ENCODE measurements around the gene CD24.

The CD24 gene

GRCh38 chr6:106961801-106962200 lies 12.7 kb downstream of the CD24 start:
- Histone ChIP-seq H3K4me3 (replicated peaks; ENCODE audit: insufficient read depth, low read length) (no peak overlapping the region), H3K27me3 (ENCODE audit: insufficient read depth, poor library complexity, severe bottlenecking) (no peaks in the 10 kb centered on the region), H3K27ac (replicated peaks) (peak overlapping the region; percentile 77)
- DNase-seq (ENCODE audit: low read depth in 1 of 2, low spot score in 1 of 2), result no peak
- no peak for TF ChIP-seq SPI1 (IDR thresholded peaks at IDR 0.05; ENCODE audit: borderline replicate concordance, low read depth)
- TF ChIP-seq POLR2AphosphoS5 (IDR thresholded peaks at IDR 0.05; ENCODE audit: low read depth), result no peak
- no peak for TF ChIP-seq GABPA (IDR thresholded peaks at IDR 0.05; ENCODE audit: low read depth)
- TF ChIP-seq, protein P1, sequence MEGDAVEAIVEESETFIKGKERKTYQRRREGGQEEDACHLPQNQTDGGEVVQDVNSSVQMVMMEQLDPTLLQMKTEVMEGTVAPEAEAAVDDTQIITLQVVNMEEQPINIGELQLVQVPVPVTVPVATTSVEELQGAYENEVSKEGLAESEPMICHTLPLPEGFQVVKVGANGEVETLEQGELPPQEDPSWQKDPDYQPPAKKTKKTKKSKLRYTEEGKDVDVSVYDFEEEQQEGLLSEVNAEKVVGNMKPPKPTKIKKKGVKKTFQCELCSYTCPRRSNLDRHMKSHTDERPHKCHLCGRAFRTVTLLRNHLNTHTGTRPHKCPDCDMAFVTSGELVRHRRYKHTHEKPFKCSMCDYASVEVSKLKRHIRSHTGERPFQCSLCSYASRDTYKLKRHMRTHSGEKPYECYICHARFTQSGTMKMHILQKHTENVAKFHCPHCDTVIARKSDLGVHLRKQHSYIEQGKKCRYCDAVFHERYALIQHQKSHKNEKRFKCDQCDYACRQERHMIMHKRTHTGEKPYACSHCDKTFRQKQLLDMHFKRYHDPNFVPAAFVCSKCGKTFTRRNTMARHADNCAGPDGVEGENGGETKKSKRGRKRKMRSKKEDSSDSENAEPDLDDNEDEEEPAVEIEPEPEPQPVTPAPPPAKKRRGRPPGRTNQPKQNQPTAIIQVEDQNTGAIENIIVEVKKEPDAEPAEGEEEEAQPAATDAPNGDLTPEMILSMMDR (IDR thresholded peaks at IDR 0.05; ENCODE audit: insufficient read depth, low read length), result no peak
- no peak for TF ChIP-seq REST (IDR thresholded peaks at IDR 0.05; ENCODE audit: insufficient replicate concordance, low read depth)

DNA sequence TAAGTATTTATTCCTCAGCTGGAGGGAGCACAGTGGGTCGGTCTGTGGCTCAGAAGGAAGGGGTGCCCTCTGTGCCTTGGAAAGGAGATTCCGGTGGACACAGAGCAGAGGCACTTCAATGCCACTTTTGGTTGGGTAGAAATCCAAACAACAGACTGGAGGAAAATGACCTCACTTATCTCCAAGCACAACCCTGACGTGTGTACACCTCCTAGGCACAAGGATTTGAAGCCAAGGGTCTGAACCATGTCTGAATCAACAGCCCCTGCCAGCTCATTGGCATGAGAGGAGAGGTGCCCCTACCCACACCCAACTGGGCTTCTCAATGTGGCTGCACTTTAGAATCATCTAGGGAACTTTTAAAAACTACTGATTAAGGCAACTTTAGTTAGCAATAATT lies 13.4 kb downstream of the CD24 start:
- Histone ChIP-seq H3K27me3 (ENCODE audit: insufficient read depth, poor library complexity, severe bottlenecking) (no peaks in the 10 kb centered on the region), H3K4me3 (replicated peaks; ENCODE audit: insufficient read depth, low read length) (no peak overlapping the region), H3K27ac (replicated peaks) (peak overlapping the region; percentile 77)
- TF ChIP-seq, protein P1 (IDR thresholded peaks at IDR 0.05; ENCODE audit: insufficient read depth, low read length), result no peak
- DNase-seq (ENCODE audit: low read depth in 1 of 2, low spot score in 1 of 2), result no peak

- peak in 1 of 2 experiments; percentile 84 for DNase-seq (ENCODE audit: low read depth in 1 of 2, low spot score in 1 of 2)
- H3K4me3 ChIP-seq (replicated peaks; ENCODE audit: insufficient read depth, low read length), result no peak overlapping the region
- H3K27me3 ChIP-seq (ENCODE audit: insufficient read depth, poor library complexity, severe bottlenecking), result no peaks in the 10 kb centered on the region
- peak overlapping the region; percentile 77 for H3K27ac ChIP-seq (replicated peaks)
- TF ChIP-seq POLR2AphosphoS5 (IDR thresholded peaks at IDR 0.05; ENCODE audit: low read depth) (peak; percentile 70), REST (IDR thresholded peaks at IDR 0.05; ENCODE audit: insufficient replicate concordance, low read depth) (peak; percentile 30), GABPA (IDR thresholded peaks at IDR 0.05; ENCODE audit: low read depth) (peak; percentile 20; the same call in 1 of the 2 replicates), SPI1 (IDR thresholded peaks at IDR 0.05; ENCODE audit: borderline replicate concordance, low read depth) (no peak)
- TF ChIP-seq, protein P1 (IDR thresholded peaks at IDR 0.05; ENCODE audit: insufficient read depth, low read length), result no peak
These were observed 14.5 kb downstream of the CD24 start for GRCh38 chr6:106959985-106960384.

- H3K27me3 ChIP-seq (ENCODE audit: insufficient read depth, poor library complexity, severe bottlenecking), result no peaks in the 10 kb centered on the region
- no peak overlapping the region for H3K4me3 ChIP-seq (replicated peaks; ENCODE audit: insufficient read depth, low read length)
- peak in 1 of 2 experiments; percentile 81 for DNase-seq (ENCODE audit: low read depth in 1 of 2, low spot score in 1 of 2)
- TF ChIP-seq REST (IDR thresholded peaks at IDR 0.05; ENCODE audit: insufficient replicate concordance, low read depth) (no peak), GABPA (IDR thresholded peaks at IDR 0.05; ENCODE audit: low read depth) (no peak), POLR2AphosphoS5 (IDR thresholded peaks at IDR 0.05; ENCODE audit: low read depth) (no peak), SPI1 (IDR thresholded peaks at IDR 0.05; ENCODE audit: borderline replicate concordance, low read depth) (peak; percentile 98)
- TF ChIP-seq, protein P1 (IDR thresholded peaks at IDR 0.05; ENCODE audit: insufficient read depth, low read length), result no peak
- H3K27ac ChIP-seq (replicated peaks), result peak overlapping the region; percentile 60
These were observed 34.7 kb downstream of the CD24 start for GRCh38 chr6:106939848-106940247.
